IMR-90 (cell line): Measurements from ENCODE around the gene ETS1.

Experiments
- CHD1 ChIP-seq: IDR thresholded peaks from 2 replicates; pipeline ENCODE4 v1.6.1; 2012; ENCODE audit warnings: low read depth, low read length, improper control_type of control experiment
- CTCF ChIP-seq: conservative IDR thresholded peaks from 2 replicates; pipeline ENCODE4 v1.5.1; 2012; ENCODE audit warnings: mild to moderate bottlenecking, low read depth, low read length, improper control_type of control experiment
- POLR2A ChIP-seq: IDR thresholded peaks from 2 replicates; pipeline ENCODE4 v1.6.1; 2012; ENCODE audit warnings: mild to moderate bottlenecking, low read depth, low read length
- RAD21 ChIP-seq: IDR thresholded peaks from 2 replicates; pipeline ENCODE4 v1.6.1; 2012; ENCODE audit warnings: low read length, improper control_type of control experiment
- RCOR1 ChIP-seq: IDR thresholded peaks from 2 replicates; pipeline ENCODE4 v1.6.1; 2012; ENCODE audit warnings: mild to moderate bottlenecking, low read length, improper control_type of control experiment; ENCODE audit not compliant: insufficient replicate concordance
- SMC3 ChIP-seq: fragments of 150-350 bp; IDR thresholded peaks from 2 replicates; pipeline ENCODE4 v1.6.1; 2016; ENCODE audit warnings: low read depth, mild to moderate bottlenecking, antibody characterized with exemption, low read length, moderate library complexity

- no peak for TF ChIP-seq CTCF
- no peak for TF ChIP-seq POLR2A
- no peak for TF ChIP-seq RAD21
- no peak for TF ChIP-seq SMC3
- no peak for TF ChIP-seq RCOR1
- TF ChIP-seq CHD1: no peak
These were observed 42.8 kb downstream of the ETS1 start for GRCh38 chr11:128544471-128545051.
